Activated CD8-positive, alpha-beta memory T cell treated with anti-CD3 and anti-CD28 coated beads, Interleukin-2, amount 50 U/mL, for 4 hours (primary cell): Measurements from ENCODE around the gene SLC25A39.
"Not testable (repeated sequence)": the region's sequence is repeated elsewhere in the genome, so short reads cannot be mapped to it uniquely, and the experiment has no call there.

Experiments
- DNase-seq: peaks from one replicate; pipeline ENCODE4 v3.0.0-alpha.2; 2020

Gene SLC25A39

GRCh38 chr17:44324571-44325275 is at the start of gene SLC25A39:
SLC25A39 (minus strand) TSS chr17:44324823; CDS start chr17:44323562, 1,261 bp downstream.
- DNase-seq: peak; percentile 97

GRCh38 chr17:44372036-44372435 is 47.4 kb upstream of the SLC25A39 start:
- DNase-seq: no peak

DNA sequence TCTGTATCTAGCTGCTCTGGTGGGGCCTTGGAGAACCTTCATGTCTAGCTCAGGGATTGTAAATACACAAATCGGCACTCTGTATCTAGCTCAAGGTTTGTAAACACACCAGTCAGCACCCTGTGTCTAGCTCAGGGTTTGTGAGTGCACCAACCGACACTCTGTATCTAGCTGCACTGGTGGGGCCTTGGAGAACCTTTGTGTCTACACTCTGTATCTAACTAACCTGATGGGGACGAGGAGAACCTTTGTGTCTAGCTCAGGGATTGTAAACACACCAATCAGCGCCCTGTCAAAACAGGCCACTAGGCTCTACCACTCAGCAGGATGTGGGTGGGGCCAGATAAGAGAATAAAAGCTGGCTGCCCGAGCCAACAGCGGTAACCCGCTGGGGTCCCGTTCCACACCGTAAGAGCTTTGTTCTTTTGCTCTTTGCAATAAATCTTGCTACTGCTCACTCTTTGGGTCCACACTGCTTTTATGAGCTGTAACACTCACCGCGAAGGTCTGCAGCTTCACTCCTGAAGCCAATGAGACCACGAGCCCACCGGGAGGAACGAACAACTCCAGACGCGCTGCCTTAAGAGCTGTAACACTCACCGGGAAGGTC is 44.9 kb upstream of the SLC25A39 start:
- not testable (repeated sequence) for DNase-seq

- DNase-seq: not testable (repeated sequence)
These were observed 44.0 kb upstream of the SLC25A39 start for GRCh38 chr17:44368391-44369243.

- no peak for DNase-seq
These were observed 42.8 kb upstream of the SLC25A39 start for GRCh38 chr17:44367231-44367979.

GRCh38 chr17:44365051-44365450 is 40.4 kb upstream of the SLC25A39 start:
- DNase-seq: not testable (repeated sequence)

- peak; percentile 71 for DNase-seq
These were observed 39.1 kb upstream of the SLC25A39 start, which contains the start of gene FAM171A2 for GRCh38 chr17:44363613-44364159. FAM171A2 (minus strand) TSS chr17:44363853; CDS start chr17:44363714, 139 bp downstream.

DNA sequence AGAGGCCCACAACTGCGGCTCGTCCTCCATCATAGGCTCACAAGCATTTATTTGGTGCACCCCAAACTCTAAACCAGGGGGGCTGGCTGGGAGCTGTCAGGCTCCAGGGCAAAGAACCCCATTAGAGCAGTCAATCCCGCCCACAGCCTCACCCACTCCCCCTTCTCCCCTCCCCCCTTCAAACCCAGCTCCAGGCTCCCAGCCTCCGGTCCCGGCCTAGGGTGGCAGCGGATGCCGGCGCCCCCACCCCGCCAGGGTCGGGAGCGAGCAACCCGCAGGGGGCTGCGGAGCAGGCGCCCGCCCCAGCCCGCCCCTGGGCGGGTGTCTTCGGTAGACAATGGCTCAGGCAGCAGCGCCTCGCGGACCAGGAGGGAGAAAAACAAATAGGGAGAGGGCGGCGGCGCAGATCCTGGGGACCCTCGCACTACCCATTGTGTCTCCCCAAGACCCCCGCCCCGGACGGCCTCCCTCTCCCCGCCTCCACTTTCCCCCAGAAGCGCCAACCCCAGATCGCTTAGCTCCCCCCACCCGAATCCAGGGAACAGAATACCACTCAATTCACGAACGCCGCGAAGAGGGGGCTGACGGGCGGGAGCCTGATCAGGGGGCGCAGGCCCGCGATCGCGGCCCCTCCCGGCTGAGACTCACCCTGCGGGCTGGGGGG is 38.5 kb upstream of the SLC25A39 start:
- DNase-seq: no peak

DNA sequence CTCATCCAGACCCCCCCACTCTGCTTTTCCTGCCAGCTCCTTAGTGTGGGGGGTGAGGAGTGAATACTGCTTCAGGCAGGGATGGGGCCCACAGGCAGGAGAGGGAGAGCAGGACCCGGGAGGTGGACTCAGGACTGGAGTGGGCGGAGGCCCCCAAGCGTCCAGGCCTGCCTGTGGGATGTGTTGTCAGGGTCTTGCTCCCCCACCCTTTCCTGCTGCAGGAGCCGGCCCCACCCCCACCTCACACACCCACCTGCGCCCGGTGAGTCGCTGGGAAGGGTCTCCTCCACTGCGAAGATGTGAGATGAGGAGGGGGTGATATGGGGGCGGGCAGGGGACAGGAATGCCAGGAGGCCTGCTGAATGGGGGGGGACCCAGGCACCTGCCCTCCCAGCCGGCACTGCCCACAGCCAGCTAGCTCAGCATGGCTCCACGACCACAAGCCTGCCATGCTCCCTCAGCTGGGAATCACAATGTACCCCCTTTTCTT is 37.9 kb upstream of the SLC25A39 start:
- no peak for DNase-seq

DNA sequence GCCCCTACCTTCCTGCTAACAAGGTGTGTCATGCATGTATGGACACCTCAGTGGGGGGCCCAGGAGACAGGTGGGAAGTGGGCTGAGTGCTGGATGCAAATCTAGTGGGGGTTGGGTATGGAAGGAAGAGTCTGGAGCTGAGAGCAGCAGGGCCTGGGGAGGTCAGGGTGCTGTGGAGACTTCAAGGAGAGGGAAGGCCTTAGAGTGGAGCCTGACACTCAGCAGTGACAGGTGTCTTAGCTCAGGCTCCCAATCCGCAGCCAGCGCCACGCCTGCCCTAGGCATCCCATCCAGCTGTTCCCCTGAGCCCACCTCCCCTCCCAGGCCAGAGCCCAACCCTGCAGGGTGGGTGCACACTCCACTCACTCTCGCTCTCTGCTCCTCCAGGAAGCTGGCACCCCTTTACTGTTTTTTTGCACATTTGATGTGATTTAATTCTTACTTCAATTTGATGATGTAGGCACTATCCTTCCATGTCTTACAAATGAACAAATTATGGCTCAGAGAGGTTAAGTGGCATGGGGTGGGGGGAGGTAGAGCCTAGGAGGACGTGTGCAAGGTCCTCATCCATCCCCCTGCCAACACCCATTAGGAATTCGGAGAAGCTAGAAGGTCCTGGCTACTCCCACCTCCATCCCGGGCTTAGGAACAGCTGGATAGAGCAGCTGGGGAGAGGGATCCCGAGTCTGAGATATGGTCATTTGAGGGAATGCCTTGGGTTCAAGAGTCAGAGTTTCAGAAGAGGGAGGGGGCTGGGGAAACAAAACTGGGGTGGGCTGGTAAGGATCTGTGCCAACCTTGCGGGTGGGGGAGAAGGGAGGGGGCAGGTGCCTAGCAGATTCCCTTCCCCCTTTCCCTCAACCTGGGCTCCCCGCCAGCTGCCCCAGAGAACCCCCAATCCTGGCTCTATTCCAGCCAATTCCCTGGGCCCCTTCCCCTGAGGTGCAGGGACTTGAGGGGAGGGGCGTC is 37.0 kb upstream of the SLC25A39 start:
- no peak for DNase-seq

DNA sequence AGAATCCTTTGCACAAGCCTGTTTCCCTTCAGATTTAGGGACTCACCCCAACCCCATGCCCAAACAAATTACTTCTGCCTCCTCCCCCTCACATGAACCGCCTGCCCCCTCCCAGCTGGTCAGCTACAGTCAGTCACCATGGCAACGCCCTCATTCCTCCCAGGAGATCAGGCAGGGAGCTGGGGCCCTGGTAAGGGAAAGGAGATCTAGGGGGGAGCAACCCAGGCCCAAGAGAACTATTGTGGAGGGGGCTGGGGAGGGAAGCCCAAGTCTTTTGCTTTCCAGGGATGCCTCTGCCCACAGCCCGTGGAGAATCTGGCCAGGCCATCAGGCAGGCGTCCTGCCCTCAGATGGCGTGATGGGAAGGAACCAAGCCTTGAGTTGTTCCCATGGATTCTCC is 36.2 kb upstream of the SLC25A39 start:
- DNase-seq: no peak

GRCh38 chr17:44360144-44360533 is 35.5 kb upstream of the SLC25A39 start:
- no peak for DNase-seq

- no peak for DNase-seq
These were observed 35.0 kb upstream of the SLC25A39 start for GRCh38 chr17:44359458-44360143.

DNA sequence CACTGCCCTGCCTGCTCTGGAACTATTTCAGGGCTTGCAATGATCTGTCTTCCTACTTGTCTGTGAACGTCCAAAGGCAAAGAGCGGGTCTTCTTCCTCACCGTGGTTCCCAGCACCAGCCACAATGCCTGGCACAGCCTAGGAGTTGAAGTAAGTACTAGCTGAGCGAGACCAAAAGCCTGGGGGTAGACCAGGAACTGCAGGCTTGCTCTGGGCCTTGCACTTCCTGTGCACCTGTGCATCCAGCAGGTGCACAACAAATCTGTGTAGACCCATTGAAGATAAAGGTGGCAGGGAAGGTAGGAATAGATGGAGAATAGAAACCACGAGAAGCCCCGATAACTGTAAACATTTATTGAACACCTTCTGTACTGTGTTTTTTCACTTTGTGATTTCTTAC is 34.4 kb upstream of the SLC25A39 start:
- DNase-seq: no peak

DNA sequence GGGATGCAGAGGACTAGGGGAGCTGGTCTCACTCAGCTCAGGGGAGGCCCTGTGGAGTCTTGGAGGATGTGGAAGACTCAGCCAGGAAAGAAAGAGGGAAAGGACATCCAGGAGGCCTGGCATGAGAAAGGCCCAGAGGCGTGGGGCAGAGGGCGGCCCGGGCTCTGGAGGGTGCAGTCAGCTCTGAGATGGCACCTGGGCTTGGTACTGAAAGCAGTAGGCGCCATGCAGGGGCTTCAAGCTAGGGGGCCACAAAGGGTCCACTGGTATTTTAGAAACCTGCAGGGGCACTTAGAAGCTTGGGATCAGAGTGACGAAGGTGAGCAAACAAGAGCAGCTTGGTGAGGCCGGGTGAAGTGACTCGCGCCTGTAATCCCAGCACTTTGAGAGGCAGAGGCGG is 33.4 kb upstream of the SLC25A39 start:
- no peak for DNase-seq

DNA sequence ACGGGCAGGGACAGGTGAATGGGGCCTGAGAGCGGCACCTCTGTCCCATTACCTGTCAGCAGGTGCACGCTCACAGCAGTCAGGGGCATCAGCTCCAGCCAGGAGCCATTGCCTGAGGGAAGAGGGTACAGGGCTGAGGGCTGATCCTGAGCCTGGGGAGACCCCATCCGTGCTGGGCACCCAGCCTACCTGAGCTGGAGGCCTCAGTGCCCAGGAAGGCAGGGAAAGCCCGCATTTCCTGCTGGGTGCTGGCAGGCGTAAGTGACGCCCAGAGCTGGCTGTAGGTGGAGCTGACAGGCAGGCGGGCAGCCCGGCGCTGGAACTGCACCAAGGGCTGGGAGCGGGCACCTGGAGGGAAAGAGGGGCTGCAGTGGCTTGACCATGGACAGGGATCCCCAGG is 31.6 kb upstream of the SLC25A39 start:
- no peak for DNase-seq

DNA sequence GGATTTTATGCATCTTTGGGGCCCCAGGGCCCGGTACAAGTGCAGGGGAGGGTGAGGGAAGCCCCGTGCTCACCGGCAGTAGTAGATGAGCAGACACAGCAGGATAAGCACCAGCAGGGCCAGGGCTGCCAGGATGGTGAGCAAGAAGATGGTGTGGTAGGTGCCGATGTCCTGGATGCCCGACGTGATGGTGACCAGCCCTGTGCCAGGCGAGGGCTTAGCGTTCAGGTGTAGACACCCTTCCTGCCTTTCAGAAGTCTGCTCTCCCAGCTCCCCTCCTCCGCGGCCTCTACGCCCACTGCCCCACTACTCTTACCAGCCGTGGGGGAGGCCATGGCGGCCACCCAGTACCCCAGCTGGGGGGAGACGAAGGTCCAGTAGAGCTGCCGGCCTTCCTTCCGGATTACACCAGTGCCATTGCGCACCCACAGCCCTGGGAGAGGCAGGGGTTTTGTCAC is 31.0 kb upstream of the SLC25A39 start:
- no peak for DNase-seq

DNA sequence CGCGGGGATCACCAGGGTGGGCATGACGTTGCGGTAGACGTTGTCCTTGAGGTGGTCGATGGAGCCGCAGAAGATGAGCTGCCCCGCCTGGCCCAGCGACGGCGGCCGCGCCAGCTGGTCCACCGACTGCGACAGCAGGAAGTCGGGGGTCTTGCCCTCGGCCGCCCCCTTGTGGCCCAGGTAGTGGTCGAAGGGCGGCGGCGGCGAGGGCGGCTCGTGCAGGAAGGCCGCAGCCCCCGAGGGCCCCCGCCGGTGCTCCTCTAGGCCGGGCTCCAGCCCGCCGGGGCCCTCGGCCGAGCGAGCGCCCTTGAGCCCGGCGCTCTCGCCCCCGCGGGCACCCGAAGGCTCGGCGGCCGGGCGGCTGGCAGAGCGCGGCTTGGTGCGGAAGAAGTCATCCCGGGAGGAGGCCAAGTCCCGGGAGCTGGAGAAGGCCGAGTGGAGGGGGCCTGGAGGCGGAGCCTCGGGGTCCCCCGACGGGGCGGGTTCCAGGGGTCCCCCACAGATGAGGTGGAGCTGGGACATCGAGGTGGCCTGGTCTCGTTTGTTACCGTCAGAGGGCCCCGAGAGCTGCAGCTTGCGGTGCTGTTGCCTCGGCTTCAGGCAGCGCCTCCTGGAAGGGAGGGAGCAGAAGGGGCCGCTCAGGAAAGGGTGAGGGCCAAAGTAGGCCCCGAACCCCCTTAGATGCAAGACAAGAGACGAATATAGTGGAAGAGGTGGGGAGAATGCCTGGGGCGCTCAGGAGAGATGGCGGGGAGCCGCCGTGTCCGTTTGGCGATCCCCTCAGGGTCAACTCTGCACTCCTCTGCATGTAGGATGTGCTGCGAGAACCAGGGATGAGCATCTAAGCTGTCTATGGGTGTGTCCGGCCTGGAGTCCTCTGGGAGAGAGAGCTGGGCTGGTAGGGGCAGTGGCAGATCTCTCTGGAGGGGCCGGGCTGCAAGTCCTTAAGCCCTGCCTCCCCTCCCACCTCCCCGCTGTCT is 30.2 kb upstream of the SLC25A39 start:
- peak; percentile 73 for DNase-seq
